Measurements from ENCODE around the gene EAF1. TPM values are rescaled to one million over a fixed set of nuclear protein-coding genes. Genes with fewer than 3 reads are reported as not detected.
"Not testable (repeated sequence)": the region's sequence is repeated elsewhere in the genome, so short reads cannot be mapped to it uniquely, and the experiment has no call there.

EAF1 gene
- total RNA-seq, 2 donors from 2014 or later = 15.3 to 16.7 TPM

- intact Hi-C loops (cut with DNase I) = loop anchor here (5.0 to 10.0 kb wide), 2 partner anchors 136 to 199 kb away; partner anchors contain the start of gene CAPN7 (in 1 of the 2)
- no peak for DNase-seq (ENCODE audit: low spot score)
Observed at GRCh38 chr3:15403495-15403894, 23.9 kb upstream of the EAF1 start.

DNA sequence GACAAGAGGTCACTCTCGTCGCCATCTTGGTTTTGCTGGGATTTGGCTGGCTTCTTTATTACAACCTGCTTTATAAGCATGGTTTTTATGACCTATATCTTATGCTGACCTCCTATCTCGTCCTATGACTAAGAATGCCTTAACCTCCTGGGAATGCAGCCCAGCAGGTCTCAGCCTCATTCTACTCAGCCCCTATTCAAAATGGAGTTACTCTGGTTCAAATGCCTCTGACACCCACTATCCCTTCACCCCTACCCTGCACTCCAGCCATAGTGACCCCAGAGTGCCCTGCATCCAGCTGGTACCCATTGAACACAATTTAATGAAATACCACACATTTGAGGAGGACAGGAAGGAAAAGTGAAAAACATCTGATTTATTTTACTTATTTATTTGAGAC, 23.4 kb upstream of the EAF1 start:
- DNase-seq (ENCODE audit: low spot score) = no peak
- intact Hi-C loops (cut with DNase I) = loop anchor here (5.0 to 10.0 kb wide), 2 partner anchors 137 to 199 kb away; partner anchors contain the start of gene CAPN7 (in 1 of the 2)

DNA sequence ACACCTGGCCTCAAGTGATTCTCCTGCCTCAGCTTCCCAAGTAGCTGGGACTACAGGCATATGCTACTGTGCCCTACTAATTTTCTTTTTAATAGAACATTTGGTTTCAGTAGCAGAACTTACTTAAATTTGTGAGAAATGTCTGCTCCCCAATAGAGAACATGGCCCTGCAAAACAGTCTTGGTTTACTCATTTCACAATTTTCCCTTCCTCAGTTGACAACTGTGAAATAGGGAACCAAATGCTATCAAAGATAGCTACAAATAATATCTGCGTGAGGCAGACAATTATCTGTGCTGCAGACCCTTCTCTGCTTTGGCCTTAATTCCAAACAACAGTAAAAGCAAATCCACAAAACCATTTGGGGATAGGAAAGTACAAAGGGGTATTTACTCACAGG, 22.6 kb upstream of the EAF1 start:
- no peak for DNase-seq (ENCODE audit: low spot score)
- intact Hi-C loops (cut with DNase I) = loop anchor here (5.0 to 10.0 kb wide), 2 partner anchors 137 to 200 kb away; partner anchors contain the start of gene CAPN7 (in 1 of the 2)

- intact Hi-C loops (cut with DNase I) = loop anchor here in 1 of 2 donors (10.0 kb wide), 1 partner anchor 201 kb away; the partner anchor contains the start of gene CAPN7
- no peak for DNase-seq (ENCODE audit: low spot score)
Observed at GRCh38 chr3:15405448-15406050, 21.8 kb upstream of the EAF1 start.

GRCh38 chr3:15409239-15409638, 18.2 kb upstream of the EAF1 start:
- intact Hi-C loops (cut with DNase I) = loop anchor here in 1 of 2 donors (10.0 kb wide), 1 partner anchor 204 kb away; the partner anchor contains the start of gene CAPN7
- no peak for DNase-seq (ENCODE audit: low spot score)

GRCh38 chr3:15409774-15410173, 17.6 kb upstream of the EAF1 start:
- DNase-seq (ENCODE audit: low spot score) = no peak
- intact Hi-C loops (cut with DNase I) = loop anchor here in 1 of 2 donors (10.0 kb wide), 1 partner anchor 205 kb away; the partner anchor contains the start of gene CAPN7

GRCh38 chr3:15410966-15411365, 16.4 kb upstream of the EAF1 start:
- intact Hi-C loops (cut with DNase I); DNase-seq (ENCODE audit: low spot score): not testable (repeated sequence)

DNA sequence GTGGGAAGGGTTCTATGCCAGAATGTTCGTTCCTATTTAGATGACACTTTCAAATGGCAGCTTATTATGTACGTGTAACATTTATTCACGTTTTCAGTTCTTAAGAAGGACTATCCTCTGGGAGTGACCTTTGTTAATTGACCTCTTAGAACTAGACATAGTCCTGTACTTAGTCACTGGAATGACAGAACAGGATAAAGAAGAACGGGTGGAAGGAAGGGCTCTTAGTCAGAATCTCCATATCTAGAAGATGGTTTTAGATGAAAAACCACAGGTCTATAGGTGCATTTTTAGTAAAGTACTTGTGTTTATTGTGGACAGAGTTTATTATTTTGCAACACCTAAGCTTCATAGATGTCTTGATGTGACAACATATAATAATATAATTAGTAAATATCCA, 6.5 kb upstream of the EAF1 start:
- no peak for DNase-seq (ENCODE audit: low spot score)
- intact Hi-C loops (cut with DNase I) = no loop called here

- intact Hi-C loops (cut with DNase I) = no loop called here
Observed at GRCh38 chr3:15426579-15427118, 749 bp upstream of the EAF1 start.

GRCh38 chr3:15427981-15428380, 583 bp downstream of the EAF1 start:
- intact Hi-C loops (cut with DNase I) = no loop called here
- DNase-seq (ENCODE audit: low spot score) = no peak

More at GRCh38 chr3:15426579-15427118, 749 bp upstream of the EAF1 start:
- DNase-seq (ENCODE audit: low spot score) = no peak

DNA sequence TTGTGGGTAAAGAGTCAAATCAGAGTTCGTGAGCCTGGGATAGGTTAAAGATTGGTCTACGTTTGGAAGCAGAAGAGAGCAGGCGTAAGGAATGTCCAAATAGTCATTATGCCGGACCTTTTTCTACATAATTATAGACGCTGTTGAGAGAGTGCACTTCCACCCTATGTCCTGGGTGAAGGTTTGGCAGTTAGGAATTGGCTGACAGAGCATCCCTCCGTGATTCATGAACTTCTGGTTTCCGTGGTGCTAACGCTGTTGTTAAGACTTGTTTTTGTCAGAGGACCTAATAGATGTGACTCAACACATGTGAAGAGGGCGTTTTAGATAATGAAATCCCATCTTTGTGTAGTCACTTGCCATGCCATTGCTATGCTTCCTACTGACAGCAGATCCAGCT, 1.1 kb downstream of the EAF1 start:
- intact Hi-C loops (cut with DNase I) = no loop called here
- DNase-seq (ENCODE audit: low spot score) = no peak

- DNase-seq (ENCODE audit: low spot score) = no peak
- intact Hi-C loops (cut with DNase I) = no loop called here
Observed at GRCh38 chr3:15429080-15429479, 1.7 kb downstream of the EAF1 start.

- DNase-seq (ENCODE audit: low spot score) = no peak
- intact Hi-C loops (cut with DNase I) = loop anchor here (10.0 kb wide), 2 partner anchors 124 to 134 kb away; no protein-coding TSS in a partner anchor
Observed at GRCh38 chr3:15430624-15431023, 3.2 kb downstream of the EAF1 start.

- DNase-seq (ENCODE audit: low spot score) = no peak
- intact Hi-C loops (cut with DNase I) = loop anchor here (10.0 kb wide), 2 partner anchors 123 to 133 kb away; no protein-coding TSS in a partner anchor
Observed at GRCh38 chr3:15431256-15431837, 3.9 kb downstream of the EAF1 start.

DNA sequence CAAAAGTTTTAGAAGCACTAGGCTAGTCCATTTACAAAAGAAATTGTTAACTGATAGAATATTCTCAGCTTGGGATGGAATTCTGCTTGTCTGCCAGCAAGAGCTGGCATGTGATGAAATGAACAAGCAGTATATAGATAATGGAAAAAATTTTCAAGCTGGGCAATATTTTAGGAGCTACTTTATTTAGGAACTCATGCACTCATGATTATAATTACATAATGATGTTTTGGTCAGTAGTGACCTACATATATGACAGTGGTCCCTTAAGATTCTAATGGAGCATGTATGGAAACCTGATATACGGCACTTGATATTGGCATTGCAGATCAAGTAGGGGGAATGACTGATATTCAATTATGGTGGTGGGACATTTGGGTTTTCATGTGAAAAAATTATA, 6.1 kb downstream of the EAF1 start:
- DNase-seq (ENCODE audit: low spot score) = no peak
- intact Hi-C loops (cut with DNase I) = loop anchor here (2.0 to 10.0 kb wide), 3 partner anchors 73 to 131 kb away; no protein-coding TSS in a partner anchor

DNA sequence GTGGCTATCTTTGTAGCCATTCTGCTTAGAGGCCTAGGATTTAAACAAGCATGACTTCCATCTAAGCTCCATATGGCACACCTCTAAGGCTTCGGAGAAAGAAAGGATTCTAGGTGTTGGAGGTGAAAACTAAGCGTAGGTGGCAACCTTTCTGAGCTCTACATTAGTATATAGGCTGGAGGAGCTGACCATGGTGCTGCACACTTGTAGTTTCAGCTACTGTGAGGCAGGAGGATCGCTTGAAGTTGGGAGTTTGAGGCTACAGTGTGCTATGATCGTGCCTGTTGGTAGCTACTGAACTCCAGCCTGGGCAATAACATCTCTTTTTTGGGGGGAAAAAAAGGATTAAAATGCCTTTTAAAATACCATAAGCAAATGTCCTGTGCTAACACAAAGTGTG, 7.4 kb downstream of the EAF1 start:
- intact Hi-C loops (cut with DNase I) = loop anchor here (10.0 kb wide), 2 partner anchors 120 to 130 kb away; no protein-coding TSS in a partner anchor
- DNase-seq (ENCODE audit: low spot score) = no peak

DNA sequence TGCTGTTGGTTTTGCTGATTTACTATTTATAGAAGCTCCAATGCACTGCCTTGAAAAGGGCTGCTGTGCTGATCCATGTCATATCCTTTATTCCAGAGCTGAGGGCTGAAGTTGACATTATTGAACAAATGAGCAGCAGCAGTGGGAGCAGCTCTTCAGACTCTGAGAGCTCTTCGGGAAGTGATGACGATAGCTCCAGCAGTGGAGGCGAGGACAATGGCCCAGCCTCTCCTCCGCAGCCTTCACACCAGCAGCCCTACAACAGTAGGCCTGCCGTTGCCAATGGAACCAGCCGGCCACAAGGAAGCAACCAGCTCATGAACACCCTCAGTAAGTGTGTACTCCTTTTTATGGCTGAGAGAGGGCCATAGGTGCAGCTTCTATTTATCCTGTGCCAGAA, 8.8 kb downstream of the EAF1 start:
- intact Hi-C loops (cut with DNase I) = loop anchor here (10.0 kb wide), 2 partner anchors 119 to 129 kb away; no protein-coding TSS in a partner anchor
- DNase-seq (ENCODE audit: low spot score) = no peak

GRCh38 chr3:15438983-15439382, 11.6 kb downstream of the EAF1 start:
- intact Hi-C loops (cut with DNase I) = loop anchor here (10.0 kb wide), 2 partner anchors 116 to 126 kb away; no protein-coding TSS in a partner anchor
- no peak for DNase-seq (ENCODE audit: low spot score)

- no peak for DNase-seq (ENCODE audit: low spot score)
- intact Hi-C loops (cut with DNase I) = loop anchor here (10.0 kb wide), 2 partner anchors 115 to 125 kb away; no protein-coding TSS in a partner anchor
Observed at GRCh38 chr3:15439476-15439875, 12.1 kb downstream of the EAF1 start.

DNA sequence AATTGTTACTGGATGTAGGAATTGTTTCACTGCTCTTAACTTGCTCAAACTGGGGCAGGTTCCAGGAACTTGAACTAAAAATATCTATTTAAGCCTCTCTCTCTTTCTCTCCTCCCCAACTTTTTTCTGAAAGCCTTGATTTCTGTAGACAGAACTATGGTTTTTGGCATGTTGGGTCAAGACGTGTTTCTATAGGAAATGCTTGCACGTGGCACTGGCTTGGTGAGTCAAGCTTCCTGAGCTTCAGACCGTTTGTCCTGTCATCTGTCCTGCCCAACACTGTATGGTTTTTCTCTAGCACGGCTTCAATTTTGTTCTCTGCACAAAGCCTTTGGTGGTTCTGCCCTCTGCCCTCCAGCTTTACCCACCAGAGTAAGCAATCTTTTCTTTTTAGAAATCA, 13.5 kb downstream of the EAF1 start:
- intact Hi-C loops (cut with DNase I) = no loop called here
- no peak for DNase-seq (ENCODE audit: low spot score)

Data from posterior vena cava (tissue), 2 donors.